GM12892 (cell line): ENCODE measurements around the gene PAX5.

Experiments
- DNase-seq: peaks from one replicate; pipeline ENCODE4 v3.0.0; 2011; ENCODE audit not compliant: insufficient read length
- FAIRE-seq: peaks from 2 replicates; lab custom pipeline; 2011; peaks lifted over from hg19 to GRCh38; lab: Jason Lieb, UNC
- POLR2A ChIP-seq: IDR thresholded peaks from 2 replicates; pipeline ENCODE4 v1.6.1; 2011; ENCODE audit warnings: low read depth, low read length, control low read depth
- POLR2AphosphoS5 ChIP-seq: IDR thresholded peaks from 2 replicates; pipeline ENCODE4 v1.6.1; 2011; ENCODE audit warnings: low read depth, low read length, control low read depth
- TAF1 ChIP-seq: IDR thresholded peaks from 2 replicates; pipeline ENCODE4 v1.6.1; 2011; ENCODE audit warnings: low read depth, mild to moderate bottlenecking, control low read depth, low read length, borderline replicate concordance

PAX5 gene

GRCh38 chr9:36820392-36820861 is 213.6 kb downstream of the PAX5 start:
- FAIRE-seq (no peak), DNase-seq (no peak)
- TF ChIP-seq POLR2A (no peak), POLR2AphosphoS5 (no peak), TAF1 (no peak)

GRCh38 chr9:36818965-36819870 is 214.8 kb downstream of the PAX5 start:
- no peak for TF ChIP-seq POLR2A
- TF ChIP-seq POLR2AphosphoS5 = no peak
- no peak for TF ChIP-seq TAF1
- DNase-seq (no peak), FAIRE-seq (no peak)

DNA sequence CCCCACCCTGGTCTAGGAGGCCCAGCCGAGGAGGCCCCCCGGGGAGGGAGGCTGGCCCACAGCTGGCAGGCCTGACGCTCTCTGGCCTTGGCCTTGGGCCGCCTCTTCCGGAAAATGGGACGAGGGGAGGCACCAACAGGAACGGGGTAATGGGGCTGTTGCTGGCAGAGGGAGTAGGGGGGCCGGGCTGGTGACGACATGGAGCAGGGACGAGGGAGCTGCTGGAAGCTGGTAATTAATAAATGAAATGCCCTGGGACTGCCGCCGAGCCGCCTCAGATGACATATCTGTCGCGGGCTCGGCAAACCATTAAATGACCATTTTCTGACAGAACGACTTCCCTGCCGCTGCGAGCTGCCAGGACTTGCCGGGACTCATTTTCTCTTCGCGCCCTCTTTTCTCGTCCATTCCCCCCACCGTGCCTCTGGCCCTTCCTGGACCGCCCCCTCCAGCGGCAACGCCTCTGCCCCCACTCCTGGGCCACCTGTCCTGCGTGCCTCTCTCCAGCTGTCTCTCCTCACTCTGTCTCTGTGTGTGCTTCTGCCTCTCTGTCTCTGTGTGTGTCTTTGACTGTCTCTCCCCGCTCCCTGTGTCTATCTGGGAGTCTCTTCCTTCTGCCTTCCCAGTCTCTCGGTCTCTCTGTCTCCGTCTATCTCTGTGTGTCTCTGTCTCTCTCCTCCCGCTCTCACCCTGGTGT is 215.7 kb downstream of the PAX5 start:
- DNase-seq = no peak
- FAIRE-seq = no peak
- TF ChIP-seq POLR2AphosphoS5 (no peak), TAF1 (no peak), POLR2A (no peak)

DNA sequence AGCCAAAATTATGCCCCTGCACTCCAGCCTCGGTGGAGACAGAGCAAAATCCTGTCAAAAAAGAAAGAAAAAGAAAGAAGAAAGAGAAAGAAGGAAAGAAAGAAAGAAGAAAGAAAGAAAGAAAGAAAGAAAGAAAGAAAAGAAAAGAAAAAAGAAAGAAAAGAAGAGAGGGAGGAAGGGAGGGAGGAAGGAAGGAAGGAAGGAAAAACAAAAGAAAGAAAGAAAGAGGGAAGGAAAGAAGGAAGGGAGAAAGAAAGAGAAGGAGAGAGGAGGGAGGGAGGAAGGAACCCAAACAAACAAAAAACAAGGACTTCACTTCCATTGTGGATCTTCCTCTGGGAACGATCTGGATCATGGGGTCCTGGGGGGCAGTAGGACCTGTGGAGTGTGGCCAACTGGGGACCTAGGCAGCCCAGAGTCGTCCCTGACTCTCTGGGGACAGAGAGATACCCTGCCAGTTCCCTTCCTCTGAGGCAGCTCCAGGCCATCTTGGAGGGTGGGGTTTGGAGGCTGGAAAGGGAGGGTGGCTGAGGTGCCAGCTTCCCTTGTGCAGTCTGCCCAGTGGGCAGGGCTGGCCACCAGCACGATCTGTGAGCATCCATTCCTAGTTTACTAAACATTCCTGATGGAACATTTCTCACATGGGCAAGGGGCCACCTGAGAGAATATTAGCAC is 216.8 kb downstream of the PAX5 start:
- TF ChIP-seq TAF1 (no peak), POLR2A (no peak)
- FAIRE-seq (no peak), DNase-seq (no peak)

GRCh38 chr9:36816371-36816770 is 217.7 kb downstream of the PAX5 start:
- FAIRE-seq (no peak), DNase-seq (no peak)
- TF ChIP-seq TAF1 (no peak), POLR2AphosphoS5 (no peak), POLR2A (no peak)

DNA sequence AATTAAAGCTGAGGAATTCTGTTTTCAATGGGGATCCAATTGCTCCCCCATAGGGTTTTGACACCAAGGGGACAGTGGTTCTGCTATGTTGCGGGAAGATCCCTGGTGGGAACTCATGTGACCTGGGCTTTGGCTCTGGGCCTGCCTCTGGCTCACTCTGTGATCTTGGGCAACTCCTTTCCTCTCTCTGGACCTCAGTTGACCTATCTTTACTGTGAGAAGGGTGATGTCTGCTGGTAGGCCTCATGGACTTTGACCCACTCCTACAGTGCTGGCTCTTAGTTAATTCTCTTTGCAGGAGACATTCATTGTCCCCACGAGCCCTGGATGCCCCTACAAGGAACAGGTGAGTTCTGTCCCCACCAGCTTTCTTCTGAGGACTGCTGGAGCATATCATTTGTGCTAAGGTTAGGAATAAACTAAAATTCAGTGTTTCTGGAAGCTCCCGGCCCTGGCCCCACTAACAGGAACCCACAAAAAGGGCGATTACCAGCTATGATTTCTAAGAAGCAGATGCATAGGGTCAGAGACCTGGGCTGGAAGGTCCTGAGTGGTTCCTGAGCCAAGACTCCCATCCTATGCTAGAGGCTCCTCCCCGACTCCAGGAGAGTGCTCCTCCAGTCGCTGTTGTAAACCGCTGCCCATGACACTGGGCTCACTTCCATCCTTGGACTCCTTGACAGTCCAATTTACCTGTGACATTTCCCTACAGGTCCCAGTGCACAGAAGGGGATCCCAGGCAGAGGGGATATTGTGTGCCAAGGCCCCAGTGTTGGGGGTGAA is 218.3 kb downstream of the PAX5 start:
- FAIRE-seq = no peak
- TF ChIP-seq POLR2A (no peak), TAF1 (no peak), POLR2AphosphoS5 (no peak)
- no peak for DNase-seq

DNA sequence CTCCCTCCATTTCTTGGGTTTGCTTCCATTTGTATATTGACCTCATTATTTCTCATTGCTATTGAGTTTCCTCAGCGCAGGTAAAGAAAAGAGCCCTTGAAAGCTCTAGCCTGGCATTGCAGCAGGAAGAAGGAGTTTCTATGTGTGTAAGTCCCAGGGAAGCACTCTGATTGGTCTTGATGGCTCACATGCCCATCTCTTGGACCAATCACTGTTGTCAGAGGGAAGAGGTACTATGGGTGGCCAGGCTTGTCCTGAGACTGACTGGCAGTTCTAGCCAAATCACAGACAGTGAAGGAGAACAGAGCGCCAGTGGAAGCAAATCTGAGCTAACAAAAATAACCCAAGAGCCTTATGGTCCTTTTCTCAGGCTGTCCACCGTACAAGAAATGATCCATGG is 219.0 kb downstream of the PAX5 start:
- TF ChIP-seq POLR2A = no peak
- no peak for TF ChIP-seq POLR2AphosphoS5
- no peak for TF ChIP-seq TAF1
- no peak for DNase-seq
- FAIRE-seq = no peak

GRCh38 chr9:36813154-36813553 is 220.9 kb downstream of the PAX5 start:
- no peak for FAIRE-seq
- no peak for DNase-seq
- TF ChIP-seq POLR2A = no peak
- TF ChIP-seq POLR2AphosphoS5 = no peak
- no peak for TF ChIP-seq TAF1

GRCh38 chr9:36812556-36812955 is 221.5 kb downstream of the PAX5 start:
- DNase-seq (no peak), FAIRE-seq (no peak)
- TF ChIP-seq POLR2A = no peak
- TF ChIP-seq TAF1 = no peak
- TF ChIP-seq POLR2AphosphoS5 = no peak

GRCh38 chr9:36808251-36808650 is 225.8 kb downstream of the PAX5 start:
- no peak for TF ChIP-seq TAF1
- TF ChIP-seq POLR2AphosphoS5 = no peak
- no peak for TF ChIP-seq POLR2A
- no peak for DNase-seq
- FAIRE-seq = no peak

GRCh38 chr9:36803961-36804360 is 230.1 kb downstream of the PAX5 start:
- no peak for FAIRE-seq
- TF ChIP-seq TAF1 (no peak), POLR2A (no peak), POLR2AphosphoS5 (no peak)
- DNase-seq = no peak
